Measurements from ENCODE around the gene HADHB.

The HADHB gene
- total RNA-seq = 47.8 to 85.3 reads per million in 2 donors

DNA sequence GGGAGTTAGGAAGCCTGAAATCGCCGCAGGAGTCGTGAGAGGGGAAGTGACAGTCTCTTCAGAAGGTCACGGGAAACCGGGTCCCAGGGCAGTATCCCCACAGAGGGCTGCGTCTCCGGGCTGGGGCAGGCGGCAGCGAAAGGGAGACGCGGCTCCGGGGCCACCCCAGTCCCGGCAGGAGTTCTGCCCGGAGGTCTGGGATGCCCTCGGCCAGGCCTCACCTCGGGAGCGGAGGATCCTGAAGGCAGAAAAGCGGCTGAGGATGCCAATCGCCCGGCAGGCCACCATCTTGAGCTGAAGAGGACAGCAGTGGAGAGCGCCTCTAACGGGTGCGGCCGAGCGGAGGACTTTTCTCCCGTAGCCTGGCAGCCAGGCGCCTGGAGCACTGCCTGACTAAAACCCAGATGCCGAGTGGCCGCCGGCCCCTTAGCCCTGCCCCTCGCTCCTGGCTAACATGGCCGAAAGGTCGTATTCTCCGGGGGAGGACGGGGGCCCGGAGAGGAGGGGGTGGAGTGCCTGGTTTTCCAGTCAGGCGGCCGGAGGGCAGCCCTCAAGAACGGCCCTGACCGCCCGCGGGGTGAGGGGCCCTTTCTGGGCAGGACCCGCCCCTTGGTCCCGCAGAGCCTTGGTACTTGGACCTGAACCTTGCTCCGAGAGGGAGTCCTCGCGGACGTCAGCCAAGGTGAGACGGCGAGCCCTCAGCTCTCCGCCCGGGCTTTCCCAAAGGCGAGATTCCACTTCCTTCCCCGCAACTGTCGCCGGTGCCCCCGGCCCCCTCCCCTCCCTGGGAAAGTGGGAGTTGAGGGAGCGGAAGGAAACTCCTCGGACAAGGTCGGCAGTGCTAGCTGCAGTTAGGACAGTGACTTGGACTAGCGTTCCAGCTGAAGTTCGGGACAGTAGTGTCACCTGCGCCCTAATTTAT lies at the start of gene HADHB, which contains the start of gene HADHA:
TSS of gene HADHB (plus strand) at position 631 of the 922 bp plus-strand sequence. CDS start 9,316 bp downstream, outside the sequence.
TSS of gene HADHA (minus strand) at position 324 of the 922 bp plus-strand sequence. CDS start at position 288, 36 bp downstream.
- DNase-seq = peak; percentile 71

DNA sequence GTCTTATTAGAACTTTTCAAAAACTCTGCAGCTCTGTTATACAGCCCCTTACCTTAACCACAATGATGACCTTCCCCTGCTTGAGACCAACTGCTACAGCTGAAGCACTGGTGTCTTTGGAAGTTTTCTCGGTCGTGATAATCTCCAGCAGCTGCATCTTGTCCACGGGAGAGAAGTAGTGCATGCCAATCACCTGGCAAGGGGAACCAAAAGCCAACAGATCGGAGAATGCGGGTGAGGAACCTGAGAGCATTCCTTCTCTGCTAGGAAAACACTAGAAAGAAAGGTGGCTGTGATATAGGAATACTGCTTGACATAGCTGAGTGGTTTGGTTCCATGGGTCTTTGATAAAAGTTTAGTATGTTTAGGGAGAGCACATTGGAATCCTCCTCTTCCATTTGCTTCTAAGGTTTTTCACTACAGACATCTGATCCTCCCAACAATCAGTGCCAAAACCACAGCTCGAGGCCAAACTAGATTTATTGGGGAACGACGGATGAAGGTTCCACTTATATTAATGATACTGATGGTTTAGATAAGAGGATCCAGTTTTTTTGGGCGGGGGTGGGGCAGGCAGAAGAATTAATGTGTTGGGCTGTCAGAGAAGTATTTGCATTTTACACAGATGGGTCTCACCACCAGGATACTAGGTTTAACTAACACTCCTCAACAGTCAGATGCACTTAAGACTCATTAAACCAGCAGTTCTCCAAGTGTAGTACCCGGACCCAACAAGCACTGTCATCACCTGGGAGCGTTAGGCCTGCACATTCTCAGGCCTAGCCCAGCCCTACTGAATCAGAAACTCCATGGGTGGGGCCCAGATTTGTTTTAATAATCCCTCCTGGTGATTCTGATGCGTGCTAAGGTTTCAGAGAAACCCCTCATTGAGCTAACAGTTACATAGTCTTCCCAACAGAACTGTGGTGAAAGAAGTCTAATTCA lies 49.4 kb upstream of the HADHB start:
- no peak for DNase-seq

DNA sequence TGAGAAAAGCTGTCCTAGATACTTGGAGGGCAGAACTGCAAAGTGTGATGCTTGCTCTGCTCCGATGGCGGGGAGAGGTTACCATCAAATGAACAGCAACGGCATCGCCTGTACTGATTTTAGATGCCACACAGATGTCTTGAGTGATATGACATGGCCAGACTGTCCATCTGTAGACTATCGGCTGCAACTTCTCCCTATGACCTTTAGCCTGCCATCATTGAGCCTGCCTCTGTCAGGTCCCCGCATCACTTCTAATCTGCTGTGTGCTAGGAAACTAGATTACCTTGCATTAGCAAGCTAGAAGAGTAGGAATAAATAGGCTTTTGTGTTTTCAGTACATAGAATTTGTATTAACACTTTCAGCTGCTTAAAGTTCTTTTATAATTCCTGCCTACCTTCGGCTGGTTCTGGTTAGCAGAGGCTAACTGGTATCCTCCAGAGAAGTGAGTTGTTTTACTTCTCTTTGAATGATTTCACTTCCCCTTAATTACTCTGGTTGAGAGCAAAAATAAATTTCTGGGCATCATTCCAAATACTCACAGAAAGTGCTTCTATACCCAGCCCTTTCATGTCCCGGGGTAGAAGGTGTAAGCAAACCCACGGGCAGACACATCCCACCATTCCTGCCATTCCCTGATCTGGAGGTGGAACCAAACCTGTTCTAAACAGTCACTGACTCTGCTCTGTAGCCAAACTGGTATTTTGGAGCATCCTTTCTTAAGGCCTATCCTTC lies 47.9 kb upstream of the HADHB start:
- no peak for DNase-seq

GRCh38 chr2:26197516-26197915 lies 47.2 kb upstream of the HADHB start:
- no peak for DNase-seq

DNA sequence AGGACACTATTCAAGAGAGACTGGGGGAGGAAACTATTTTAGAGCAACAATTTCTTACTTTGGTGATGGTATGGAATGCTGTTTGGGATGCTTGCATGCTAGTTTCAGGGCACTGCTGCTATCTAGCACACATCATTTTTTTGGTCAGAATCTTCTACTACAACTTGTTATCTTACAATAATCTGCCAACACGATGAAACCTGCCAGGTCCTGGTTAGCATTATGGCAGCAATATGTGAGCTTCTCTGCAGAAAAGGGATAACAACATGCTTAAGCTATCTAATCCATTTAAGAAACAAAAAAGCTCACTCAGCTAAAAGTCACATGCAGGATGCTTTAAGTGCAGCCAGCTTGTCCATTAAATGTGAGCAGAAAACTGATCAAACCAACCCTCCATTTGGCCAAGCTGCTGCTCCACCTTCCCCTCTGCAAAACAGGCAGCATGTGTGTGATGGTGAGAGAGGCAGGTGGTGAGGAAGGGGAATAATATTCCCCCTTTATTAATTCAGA lies 41.7 kb upstream of the HADHB start:
- no peak for DNase-seq

DNA sequence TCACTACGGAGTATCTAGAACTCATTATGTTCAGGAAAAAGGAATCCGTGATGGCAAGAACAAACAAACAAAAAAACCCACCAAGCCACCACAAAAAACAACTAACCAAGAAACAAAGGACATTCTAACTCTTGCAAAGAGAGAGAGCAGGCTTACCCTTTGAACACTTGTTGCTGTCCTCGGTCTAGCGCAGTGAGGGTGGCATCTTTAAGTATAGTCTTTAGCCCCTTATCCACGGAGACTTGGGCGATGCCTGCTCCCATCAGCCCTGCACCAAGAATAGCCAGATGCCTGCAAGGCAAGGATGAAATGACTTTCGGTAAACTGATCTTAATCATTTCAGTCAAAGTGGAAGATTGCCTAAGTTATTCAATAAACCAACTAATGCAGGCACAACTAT lies 40.8 kb upstream of the HADHB start:
- DNase-seq = no peak

- no peak for DNase-seq
Observed at GRCh38 chr2:26212011-26212410, 32.7 kb upstream of the HADHB start.

DNA sequence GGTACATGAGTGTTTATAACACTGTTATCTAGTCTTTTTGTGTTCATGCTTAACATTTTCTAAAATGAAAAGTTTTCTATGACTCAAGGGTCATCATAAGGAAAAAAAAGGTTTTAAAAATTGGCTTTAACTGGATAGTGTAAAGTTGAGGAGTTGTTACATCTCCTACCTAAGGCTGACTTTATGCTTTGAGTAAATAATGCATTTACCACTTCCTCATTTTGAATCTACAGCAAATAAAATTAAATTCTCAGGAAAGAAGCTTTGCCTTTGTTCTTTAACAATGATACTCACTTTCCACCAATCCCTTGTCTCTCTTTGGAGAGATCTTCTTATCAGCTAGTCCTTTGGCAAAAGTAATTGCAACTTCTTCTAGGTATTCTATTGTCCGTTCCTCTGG lies 30.0 kb upstream of the HADHB start:
- no peak for DNase-seq

DNA sequence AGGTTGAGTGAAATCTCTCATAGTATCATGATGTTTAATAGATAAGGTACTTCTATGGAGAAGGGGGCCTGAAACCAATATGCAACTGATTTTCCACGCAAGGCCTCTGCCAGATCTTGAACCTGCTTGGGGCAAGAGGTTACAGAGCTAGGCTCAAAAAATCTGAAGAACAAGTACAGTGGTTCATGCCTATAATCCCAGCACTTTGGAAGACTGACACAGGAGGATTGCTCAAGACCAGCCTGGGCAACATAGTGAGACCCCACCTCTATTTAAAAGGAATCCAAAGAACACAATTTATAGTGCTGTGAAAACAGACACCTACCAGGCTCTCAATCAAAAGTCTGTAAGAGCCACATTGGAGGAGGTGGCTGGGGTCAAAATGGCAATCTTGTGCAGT lies 28.9 kb upstream of the HADHB start:
- DNase-seq = no peak

- DNase-seq = no peak
Observed at GRCh38 chr2:26216587-26216986, 28.2 kb upstream of the HADHB start.

DNA sequence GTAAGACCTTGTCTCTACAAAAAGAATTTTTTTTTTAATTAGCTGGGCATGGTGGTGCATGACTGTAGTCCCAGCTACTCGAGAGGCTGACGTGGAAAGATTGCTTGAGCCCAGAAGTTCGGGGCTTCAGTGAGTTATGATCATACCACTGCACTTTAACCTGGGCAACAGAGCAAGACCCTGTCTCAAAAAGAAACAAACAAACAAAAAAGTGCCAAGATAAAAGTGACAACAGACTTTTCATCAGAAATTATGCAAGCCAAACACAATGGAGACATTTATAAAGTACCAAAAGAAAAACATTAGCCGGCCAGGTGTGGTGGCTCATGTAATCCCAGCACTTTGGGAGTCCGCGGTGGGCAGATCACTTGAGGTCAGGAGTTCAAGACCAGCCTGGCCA lies 27.0 kb upstream of the HADHB start:
- DNase-seq = no peak

- DNase-seq = no peak
Observed at GRCh38 chr2:26223018-26223417, 21.7 kb upstream of the HADHB start.

DNA sequence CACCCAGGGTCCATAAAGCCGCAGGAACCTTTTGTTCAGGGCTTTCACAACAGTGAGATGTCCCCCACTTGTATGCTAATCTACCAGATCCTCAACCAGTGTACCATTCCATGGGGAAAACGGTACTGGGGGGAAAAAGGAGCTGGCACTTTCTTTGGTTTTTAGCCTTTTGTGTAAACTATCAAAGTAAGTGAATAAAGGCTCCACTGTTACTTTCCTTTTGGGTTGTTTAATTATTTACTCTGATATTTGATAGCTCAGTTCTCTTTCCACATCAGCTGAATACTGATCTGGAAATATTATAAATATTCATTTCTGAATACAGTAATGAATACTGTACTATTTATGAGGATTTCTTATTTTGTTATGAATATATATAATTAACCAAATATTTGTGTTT lies 20.6 kb upstream of the HADHB start:
- no peak for DNase-seq

GRCh38 chr2:26229595-26229994 lies 15.1 kb upstream of the HADHB start:
- DNase-seq = no peak

DNA sequence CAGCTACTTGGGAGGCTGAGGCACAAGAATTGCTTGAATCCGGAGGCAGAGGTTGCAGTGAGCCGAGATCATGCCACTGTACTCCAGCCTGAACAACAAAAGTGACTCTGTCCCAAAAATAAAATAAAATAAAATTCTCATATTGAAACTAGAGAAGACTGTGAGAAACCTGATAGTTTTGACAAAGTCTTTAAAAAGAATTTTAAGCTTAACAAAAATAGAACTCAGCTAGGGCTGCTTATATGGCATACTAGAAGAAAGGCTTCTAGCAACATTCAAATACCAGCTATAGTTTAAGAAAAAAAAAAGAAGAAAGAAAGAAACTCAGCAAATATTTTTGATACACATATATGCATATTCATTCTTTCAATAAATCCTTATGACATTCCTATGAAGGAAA lies 13.9 kb upstream of the HADHB start:
- no peak for DNase-seq

DNA sequence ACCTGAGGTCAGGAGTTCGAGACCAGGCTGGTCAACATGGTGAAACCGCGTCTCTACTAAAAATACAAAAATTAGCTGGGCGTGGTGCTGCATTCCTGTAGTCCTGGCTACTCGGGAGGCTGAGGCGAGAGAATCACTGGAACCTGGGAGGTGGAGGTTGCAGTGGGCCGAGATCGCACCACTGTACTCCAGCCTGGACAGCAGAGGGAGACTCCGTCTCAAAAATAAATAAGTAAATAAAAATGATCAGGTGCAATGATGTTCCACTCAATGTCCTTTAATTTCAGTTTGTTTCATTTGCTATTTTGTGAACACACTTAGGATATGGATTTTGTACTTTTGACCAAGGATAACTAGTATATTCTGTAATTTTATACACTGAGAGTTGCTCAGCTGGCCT lies 9.7 kb upstream of the HADHB start:
- DNase-seq = no peak

- DNase-seq = no peak
Observed at GRCh38 chr2:26237868-26238267, 6.9 kb upstream of the HADHB start.

GRCh38 chr2:26238311-26238958 lies 6.3 kb upstream of the HADHB start:
- no peak for DNase-seq

DNA sequence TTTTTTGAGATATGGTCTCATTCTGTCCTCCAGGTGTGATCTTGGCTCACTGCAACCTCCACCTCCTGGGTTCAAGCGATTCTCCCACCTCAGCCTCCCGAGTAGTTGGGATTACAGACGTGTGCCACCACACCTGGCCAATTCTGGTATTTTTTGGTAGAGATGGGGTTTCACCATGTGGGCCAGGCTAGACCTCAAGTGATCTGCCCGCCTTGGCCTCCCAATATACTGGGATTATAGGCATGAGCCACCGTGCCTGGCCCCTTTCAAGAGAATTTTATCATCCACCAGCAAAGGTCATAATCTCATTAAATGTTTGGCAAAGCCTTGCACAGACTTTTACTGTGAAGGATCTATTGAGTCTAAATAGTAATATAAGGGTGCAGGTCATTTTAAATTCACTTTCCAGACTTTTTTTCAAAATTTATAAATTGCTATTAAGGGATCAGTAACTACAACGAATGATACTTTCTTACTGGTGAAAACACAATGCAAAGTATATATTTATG lies 2.8 kb upstream of the HADHB start:
- DNase-seq = no peak

- no peak for DNase-seq
Observed at GRCh38 chr2:26243470-26244308, 1.1 kb upstream of the HADHB start.
